IMR-90 (cell line): ENCODE data around the gene TSEN54. TPM values are rescaled to one million over a fixed set of nuclear protein-coding genes. Genes with fewer than 3 reads are reported as not detected.

Experiments used
- ATAC-seq: fragments of 200-7000 bp; cut with Tn5 transposase; 2 replicates; pipeline ENCODE4 v1.9.1; 2020; ENCODE audit warnings: low read depth, mild to moderate bottlenecking, moderate library complexity
- BruUV-seq: library from RNA; stranded (reverse); fragments of 400-500 nt; replicated peaks from 2 replicates; lab custom pipeline; 2021; lab: Mats Ljungman, UMichigan
- CTCF ChIA-PET: fragments of 300-600 bp; formaldehyde crosslinking; extraction: SDS; loops from one replicate; lab custom pipeline; 2021; ENCODE audit warnings: antibody characterized with exemption; lab: Yijun Ruan, JAX
- POLR2A ChIA-PET: fragments of 300-600 bp; sonication (Branson Sonifier 250); formaldehyde crosslinking; loops from one replicate; lab custom pipeline; 2022; ENCODE audit warnings: antibody characterized with exemption; ENCODE audit not compliant: unreplicated experiment; lab: Charles Lee
- DNase-seq: peaks from one replicate; pipeline ENCODE4 v3.0.0; 2013
- H2AFZ ChIP-seq: replicated peaks from 2 replicates; pipeline ENCODE3; 2013; ENCODE audit warnings: low read length, mild to moderate bottlenecking; ENCODE audit not compliant: poor library complexity
- H2AK5ac ChIP-seq: 2 replicates; pipeline ENCODE4 v1.6.1; 2013; ENCODE audit warnings: low read depth, low read length, inconsistent platforms
- H2AK9ac ChIP-seq: replicated peaks from 2 replicates; pipeline ENCODE3; 2013; ENCODE audit warnings: mild to moderate bottlenecking, low read depth, low read length, moderate library complexity; ENCODE audit not compliant: poor library complexity
- H2BK120ac ChIP-seq: 2 replicates; pipeline ENCODE4 v1.6.1; 2013; ENCODE audit warnings: low read depth, low read length, inconsistent platforms
- H2BK15ac ChIP-seq: 3 replicates; pipeline ENCODE4 v1.6.1; 2013; ENCODE audit warnings: low read depth, low read length, inconsistent platforms
- H2BK20ac ChIP-seq: 2 replicates; pipeline ENCODE4 v1.6.1; 2013; ENCODE audit warnings: low read depth, mild to moderate bottlenecking, inconsistent platforms, low read length, moderate library complexity
- H2BK5ac ChIP-seq: 2 replicates; pipeline ENCODE4 v1.6.1; 2013; ENCODE audit warnings: mild to moderate bottlenecking, low read depth, low read length, inconsistent platforms; ENCODE audit not compliant: poor library complexity, severe bottlenecking
- H3K14ac ChIP-seq: replicated peaks from 2 replicates; pipeline ENCODE4 v1.6.1; 2013; ENCODE audit warnings: low read depth, low read length, inconsistent platforms
- H3K18ac ChIP-seq: 2 replicates; pipeline ENCODE4 v1.6.1; 2013; ENCODE audit warnings: low read depth, low read length, control low read depth
- H3K23ac ChIP-seq: 2 replicates; pipeline ENCODE4 v1.6.1; 2013; ENCODE audit warnings: low read depth, low read length, inconsistent platforms
- H3K27ac ChIP-seq: 2 replicates; pipeline ENCODE4 v1.5.1; 2013; ENCODE audit warnings: mild to moderate bottlenecking, control low read depth, low read length; ENCODE audit not compliant: insufficient read depth
- H3K27me3 ChIP-seq: 2 replicates; pipeline ENCODE4 v1.6.1; 2013; ENCODE audit warnings: low read length; ENCODE audit not compliant: control insufficient read depth, insufficient read depth
- H3K36me3 ChIP-seq: 2 replicates; pipeline ENCODE4 v1.6.1; 2013; ENCODE audit warnings: low read length, mixed read lengths; ENCODE audit not compliant: control insufficient read depth, insufficient read depth
- H3K4ac ChIP-seq: 2 replicates; pipeline ENCODE4 v1.6.1; 2013; ENCODE audit warnings: low read depth, low read length, inconsistent platforms
- H3K4me1 ChIP-seq: 2 replicates; pipeline ENCODE4 v1.6.1; 2013; ENCODE audit warnings: low read length, mixed read lengths; ENCODE audit not compliant: control insufficient read depth, insufficient read depth
- H3K4me2 ChIP-seq: 2 replicates; pipeline ENCODE4 v1.6.1; 2013; ENCODE audit warnings: low read depth, mild to moderate bottlenecking, control low read depth, low read length, moderate library complexity
- H3K4me3 ChIP-seq: 2 replicates; pipeline ENCODE4 v1.5.1; 2013; ENCODE audit warnings: low read depth, mild to moderate bottlenecking, control low read depth, low read length, moderate library complexity; ENCODE audit not compliant: insufficient read depth
- H3K56ac ChIP-seq: 2 replicates; pipeline ENCODE4 v1.6.1; 2013; ENCODE audit warnings: low read length, inconsistent platforms; ENCODE audit not compliant: insufficient read depth; ENCODE audit errors: extremely low read depth
- H3K79me1 ChIP-seq, 2 experiments: 2 replicates each; pipeline ENCODE4 v1.6.1; 2013; ENCODE audit warnings: low read length in 2 of 2, inconsistent platforms in 1 of 2, low read depth in 1 of 2
- H3K9ac ChIP-seq: 2 replicates; pipeline ENCODE4 v1.6.1; 2013; ENCODE audit warnings: low read depth, low read length, control low read depth
- H3K9me1 ChIP-seq: 2 replicates; pipeline ENCODE4 v1.6.1; 2013; ENCODE audit warnings: low read length, inconsistent platforms; ENCODE audit not compliant: insufficient read depth
- H3K9me3 ChIP-seq: 2 replicates; pipeline ENCODE4 v1.6.1; 2013; ENCODE audit warnings: low read length; ENCODE audit not compliant: control insufficient read depth, insufficient read depth
- H4K20me1 ChIP-seq: 2 replicates; pipeline ENCODE4 v1.6.1; 2013; ENCODE audit warnings: low read length, inconsistent platforms; ENCODE audit not compliant: insufficient read depth
- H4K5ac ChIP-seq: 2 replicates; pipeline ENCODE4 v1.6.1; 2013; ENCODE audit warnings: mild to moderate bottlenecking, low read depth, low read length, control low read depth
- H4K8ac ChIP-seq, 2 experiments: 2 replicates each; pipeline ENCODE4 v1.6.1; 2013; ENCODE audit warnings: low read depth in 2 of 2, low read length in 2 of 2, control low read depth in 1 of 2, inconsistent platforms in 1 of 2
- H4K91ac ChIP-seq: 2 replicates; pipeline ENCODE4 v1.6.1; 2013; ENCODE audit warnings: low read depth, low read length, inconsistent platforms; ENCODE audit not compliant: insufficient read depth
- BHLHE40 ChIP-seq: fragments of 150-350 bp; IDR thresholded peaks from 2 replicates; pipeline ENCODE4 v1.6.1; 2016; ENCODE audit warnings: mild to moderate bottlenecking, low read depth, low read length
- CHD1 ChIP-seq: IDR thresholded peaks from 2 replicates; pipeline ENCODE4 v1.6.1; 2012; ENCODE audit warnings: low read depth, low read length, improper control_type of control experiment
- CTCF ChIP-seq: conservative IDR thresholded peaks from 2 replicates; pipeline ENCODE4 v1.5.1; 2012; ENCODE audit warnings: mild to moderate bottlenecking, low read depth, low read length, improper control_type of control experiment
- ELK1 ChIP-seq: fragments of 150-350 bp; IDR thresholded peaks from 2 replicates; pipeline ENCODE4 v1.6.1; 2016; ENCODE audit warnings: low read depth, mild to moderate bottlenecking, low read length, moderate library complexity, borderline replicate concordance
- FOS ChIP-seq: fragments of 150-350 bp; IDR thresholded peaks from 2 replicates; pipeline ENCODE4 v1.6.1; 2016; ENCODE audit warnings: low read depth, low read length
- MAFK ChIP-seq: IDR thresholded peaks from 2 replicates; pipeline ENCODE4 v1.6.1; 2012; ENCODE audit warnings: low read depth, low read length, improper control_type of control experiment
- MAZ ChIP-seq: IDR thresholded peaks from 2 replicates; pipeline ENCODE4 v1.6.1; 2012; ENCODE audit warnings: low read depth, mild to moderate bottlenecking, low read length, improper control_type of control experiment, moderate library complexity, borderline replicate concordance
- NFE2L2 ChIP-seq: fragments of 150-350 bp; IDR thresholded peaks from 2 replicates; pipeline ENCODE4 v1.6.1; 2016; ENCODE audit warnings: low read depth, mild to moderate bottlenecking, low read length
- POLR2A ChIP-seq: IDR thresholded peaks from 2 replicates; pipeline ENCODE4 v1.6.1; 2012; ENCODE audit warnings: mild to moderate bottlenecking, low read depth, low read length
- RAD21 ChIP-seq: IDR thresholded peaks from 2 replicates; pipeline ENCODE4 v1.6.1; 2012; ENCODE audit warnings: low read length, improper control_type of control experiment
- RCOR1 ChIP-seq: IDR thresholded peaks from 2 replicates; pipeline ENCODE4 v1.6.1; 2012; ENCODE audit warnings: mild to moderate bottlenecking, low read length, improper control_type of control experiment; ENCODE audit not compliant: insufficient replicate concordance
- RFX5 ChIP-seq: IDR thresholded peaks from 2 replicates; pipeline ENCODE4 v1.8.0; 2012; ENCODE audit warnings: low read depth, mild to moderate bottlenecking, low read length, moderate library complexity
- SMC3 ChIP-seq: fragments of 150-350 bp; IDR thresholded peaks from 2 replicates; pipeline ENCODE4 v1.6.1; 2016; ENCODE audit warnings: low read depth, mild to moderate bottlenecking, antibody characterized with exemption, low read length, moderate library complexity
- USF2 ChIP-seq: fragments of 150-350 bp; IDR thresholded peaks from 2 replicates; pipeline ENCODE4 v1.6.1; 2017; ENCODE audit warnings: mild to moderate bottlenecking, antibody characterized with exemption, low read length, low read depth
- WGBS, 2 experiments: methylation state at CpG; one replicate each; pipeline versions ENCODE4 v1.1.5 to v1.1.7; 2013; ENCODE audit warnings: missing lambda C conversion rate in 2 of 2; ENCODE audit not compliant: insufficient read length in 1 of 2; ENCODE audit errors: extremely low coverage in 2 of 2; 5-methylcytosine and 5-hydroxymethylcytosine counted together
- dilution Hi-C: fragments of 300-500 bp; cut with HindIII; formaldehyde crosslinking; loops from one replicate; pipeline ENCODE4 v1.14.3; 2018; ENCODE audit warnings: low sequenced_read_pairs; ENCODE audit not compliant: unreplicated experiment
- in situ Hi-C: fragments of 300-500 bp; cut with MboI; formaldehyde crosslinking; loops from 3 replicates; pipeline ENCODE4 v1.14.3; 2019; ENCODE audit warnings: low sequenced_read_pairs, inconsistent platforms, mixed read lengths
- intact Hi-C: fragments of 100-400 bp; cut with micrococcal nuclease; formaldehyde crosslinking; loops from 2 replicates; pipeline ENCODE4 v1.10.0; 2022
- polyA plus RNA-seq, 3 experiments: library from polyadenylated mRNA; depleted of rRNA; stranded (reverse); fragments of >200 nt; gene quantifications; 2 replicates each; pipeline ENCODE4 v1.2.3, GENCODE V29; 2012; ENCODE audit warnings: low replicate concordance in 1 of 3
- total RNA-seq: library from RNA; depleted of rRNA; stranded (reverse); fragments of >200 nt; gene quantifications from 2 replicates; pipeline ENCODE4 v1.2.3, GENCODE V29; 2012

The TSEN54 gene
- total and polyA plus RNA-seq, 2 of the 4 experiments (the other 2 are of a cell fraction) = 7.2 to 14.9 TPM

GRCh38 chr17:75503337-75503950 is 12.9 kb upstream of the TSEN54 start:
- Histone ChIP-seq H3K27ac (no peak overlapping the region), H3K4me2 (no peak overlapping the region), H3K9ac (no peak overlapping the region), H3K4ac (no peak overlapping the region), H2AK9ac (no peak overlapping the region), H3K4me3 (no peak overlapping the region), H2BK15ac (no peak overlapping the region), H4K20me1 (peaks cover 2% of the 10 kb centered on the region), H3K18ac (no peak overlapping the region), H2AK5ac (no peak overlapping the region), H3K23ac (no peak overlapping the region), H4K5ac (no peak overlapping the region), H2BK5ac (no peak overlapping the region), H3K4me1 (peaks cover under 1% of the 10 kb centered on the region; the same call in 1 of the 2 replicates), H2BK20ac (no peak overlapping the region), H4K8ac (no peak overlapping the region), H3K14ac (no peak overlapping the region), H2BK120ac (no peak overlapping the region), H3K79me1 (peaks cover 2 to 4% of the 10 kb centered on the region in 2 experiments; a peak in 3 of 4 replicates), H2AFZ (no peak overlapping the region), H4K91ac (no peak overlapping the region), H3K9me1 (no peaks in the 10 kb centered on the region), H3K36me3 (peaks cover 36% of the 10 kb centered on the region), H3K9me3 (no peaks in the 10 kb centered on the region), H3K27me3 (no peaks in the 10 kb centered on the region), H3K56ac (no peak overlapping the region)
- dilution Hi-C loops (no loop called here), in situ Hi-C loops (no loop called here), intact Hi-C loops (no loop called here)
- ATAC-seq (no peak), DNase-seq (no peak)
- BruUV-seq = no TSS peak
- WGBS, 2 experiments = 66% methylated on average over 7 of the region's 23 CpGs; no CpG with 5 or more reads in 1 of the 2 experiments
- no peak for TF ChIP-seq RFX5
- no peak for TF ChIP-seq SMC3
- no peak for TF ChIP-seq NFE2L2
- TF ChIP-seq RAD21 = no peak
- no peak for TF ChIP-seq MAZ
- TF ChIP-seq CHD1 = no peak
- no peak for TF ChIP-seq ELK1
- no peak for TF ChIP-seq USF2
- no peak for TF ChIP-seq CTCF
- no peak for TF ChIP-seq RCOR1
- TF ChIP-seq POLR2A = no peak
- TF ChIP-seq MAFK = no peak
- no peak for TF ChIP-seq BHLHE40
- no peak for TF ChIP-seq FOS
- ChIA-PET CTCF (no interaction called here), POLR2A (no interaction called here)
